Stimulated activated memory B cell treated with anti-CD40 and anti-IgM and Interleukin-4, amounts not matched to agents 10 μg/mL and 1 μg/mL and 100 μg/mL, for 72 hours (primary cell): ENCODE measurements around the gene DNMT3B.

Experiments
- ATAC-seq: fragments of 150-1000 bp; cut with Tn5 transposase; 2 replicates; pipeline ENCODE4 v1.10.0; 2021
- H3K27ac Mint-ChIP-seq: one replicate; pipeline ENCODE4 v1.8.0; 2022; ENCODE audit warnings: mild to moderate bottlenecking, mixed read lengths
- H3K27me3 Mint-ChIP-seq: one replicate; pipeline ENCODE4 v1.8.0; 2022; ENCODE audit warnings: mixed read lengths
- H3K36me3 Mint-ChIP-seq: one replicate; pipeline ENCODE4 v1.8.0; 2022; ENCODE audit warnings: mixed read lengths
- H3K4me1 Mint-ChIP-seq: one replicate; pipeline ENCODE4 v1.8.0; 2022; ENCODE audit warnings: mixed read lengths
- H3K4me3 Mint-ChIP-seq: one replicate; pipeline ENCODE4 v1.8.0; 2022; ENCODE audit warnings: mild to moderate bottlenecking, moderate library complexity, mixed read lengths
- H3K9me3 Mint-ChIP-seq: one replicate; pipeline ENCODE4 v1.8.0; 2022; ENCODE audit warnings: mixed read lengths

Gene DNMT3B

DNA sequence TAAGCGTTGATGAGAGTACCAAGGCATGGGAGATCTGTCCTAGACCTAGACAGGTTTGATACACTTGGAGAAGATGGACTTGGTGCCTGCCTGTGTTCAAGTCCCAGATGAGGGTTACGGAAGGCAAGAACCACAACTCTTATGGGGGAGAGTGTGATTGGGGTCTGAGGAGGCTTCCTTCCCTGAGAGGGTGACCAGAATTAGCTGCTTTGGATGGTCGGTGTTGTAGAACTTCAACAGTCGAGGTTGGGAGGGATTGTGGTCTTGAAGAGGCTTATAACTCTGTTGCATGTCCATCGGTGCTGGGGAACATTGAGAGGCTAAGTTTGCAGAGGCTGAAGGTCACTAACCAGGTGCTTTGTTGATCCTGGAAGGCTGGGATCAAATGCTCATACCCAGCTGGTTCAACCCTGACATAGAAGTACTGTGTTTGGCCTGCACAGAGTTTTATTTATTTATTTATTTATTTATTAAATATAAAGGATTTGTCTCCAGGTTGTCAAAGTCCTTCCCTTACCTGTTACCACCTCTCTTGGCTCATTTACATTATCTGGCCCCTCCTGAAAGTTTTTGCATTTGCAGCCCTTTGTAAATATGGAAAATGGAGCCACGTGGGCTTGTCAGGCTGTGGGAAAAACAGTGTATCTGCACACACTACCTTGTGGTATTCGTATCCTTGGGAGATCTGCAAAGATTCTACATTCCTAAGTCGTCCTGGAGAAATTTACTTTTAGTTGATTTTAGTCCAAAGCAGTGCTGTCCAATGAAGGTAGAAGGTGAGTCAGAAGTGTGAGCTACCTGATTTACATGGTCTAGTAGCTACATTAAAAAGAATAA lies 80.7 kb downstream of the DNMT3B start:
- H3K9me3 Mint-ChIP-seq: no peaks in the 10 kb centered on the region
- H3K36me3 Mint-ChIP-seq: peaks cover 73% of the 10 kb centered on the region

GRCh38 chr20:32845786-32846185 lies 83.6 kb downstream of the DNMT3B start:
- H3K9me3 Mint-ChIP-seq: no peaks in the 10 kb centered on the region
- ATAC-seq: no peak

More for the DNA sequence above, 80.7 kb downstream of the DNMT3B start:
- no peak overlapping the region for H3K27ac Mint-ChIP-seq
- no peaks in the 10 kb centered on the region for H3K27me3 Mint-ChIP-seq
- H3K4me3 Mint-ChIP-seq: no peak overlapping the region
- peaks cover 16% of the 10 kb centered on the region for H3K4me1 Mint-ChIP-seq
- no peak for ATAC-seq

DNA sequence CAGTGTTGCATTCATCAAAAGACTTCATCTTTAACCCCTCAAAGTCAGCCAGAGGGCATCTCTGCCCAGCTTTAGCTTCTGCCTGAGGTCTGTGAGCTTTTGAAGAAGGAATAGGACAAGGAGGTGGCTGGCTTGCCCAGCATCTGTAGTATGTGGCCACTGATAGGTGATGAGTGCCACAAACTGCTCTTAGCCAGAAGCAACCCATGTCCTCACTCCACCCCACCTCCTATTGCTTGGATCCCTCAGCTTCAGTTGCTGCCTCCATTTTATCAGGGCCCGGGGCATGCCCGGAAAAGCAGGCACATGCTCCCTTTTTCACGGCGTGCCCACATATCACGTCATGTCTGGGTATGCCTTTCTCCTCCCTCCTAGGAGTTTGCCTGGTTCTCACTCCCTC lies 84.7 kb downstream of the DNMT3B start:
- H3K27ac Mint-ChIP-seq: no peak overlapping the region
- no peak overlapping the region for H3K4me3 Mint-ChIP-seq
- no peak for ATAC-seq
- peaks cover 5% of the 10 kb centered on the region for H3K4me1 Mint-ChIP-seq
- no peaks in the 10 kb centered on the region for H3K9me3 Mint-ChIP-seq
- peaks cover 65% of the 10 kb centered on the region for H3K36me3 Mint-ChIP-seq
- no peaks in the 10 kb centered on the region for H3K27me3 Mint-ChIP-seq

More at GRCh38 chr20:32845786-32846185, 83.6 kb downstream of the DNMT3B start:
- Mint-ChIP-seq H3K4me3 (no peak overlapping the region), H3K27ac (no peak overlapping the region), H3K4me1 (peaks cover 5% of the 10 kb centered on the region), H3K27me3 (no peaks in the 10 kb centered on the region), H3K36me3 (peaks cover 75% of the 10 kb centered on the region)

DNA sequence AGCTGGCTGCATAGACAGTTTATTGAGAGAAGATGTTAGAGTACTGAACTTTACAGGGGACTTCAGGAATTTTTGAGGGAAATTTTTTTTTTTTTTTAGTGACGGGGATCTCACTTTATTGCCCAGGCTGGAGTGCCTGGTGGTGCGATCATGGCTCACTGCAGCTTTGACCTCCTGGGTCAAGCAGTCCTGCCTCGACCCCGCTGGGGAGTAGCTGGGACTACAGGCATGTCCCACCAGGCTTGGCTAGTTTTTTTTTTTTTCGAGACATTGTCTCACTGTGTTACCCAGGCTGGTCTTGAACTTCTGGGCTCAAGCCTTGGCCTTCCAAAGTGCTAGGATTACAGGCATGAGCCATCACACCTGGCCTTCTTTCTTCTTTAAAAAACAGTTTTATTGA lies 85.8 kb downstream of the DNMT3B start:
- H3K9me3 Mint-ChIP-seq: no peaks in the 10 kb centered on the region
- H3K27me3 Mint-ChIP-seq: no peaks in the 10 kb centered on the region
- no peak for ATAC-seq
- H3K36me3 Mint-ChIP-seq: peaks cover 55% of the 10 kb centered on the region
- peaks cover 5% of the 10 kb centered on the region for H3K4me1 Mint-ChIP-seq
- H3K27ac Mint-ChIP-seq: no peak overlapping the region
- H3K4me3 Mint-ChIP-seq: no peak overlapping the region

- H3K27ac Mint-ChIP-seq: no peak overlapping the region
- no peaks in the 10 kb centered on the region for H3K27me3 Mint-ChIP-seq
- ATAC-seq: no peak
- peaks cover 5% of the 10 kb centered on the region for H3K4me1 Mint-ChIP-seq
- no peaks in the 10 kb centered on the region for H3K9me3 Mint-ChIP-seq
- no peak overlapping the region for H3K4me3 Mint-ChIP-seq
- peaks cover 56% of the 10 kb centered on the region for H3K36me3 Mint-ChIP-seq
Measured at GRCh38 chr20:32848846-32849245, 86.7 kb downstream of the DNMT3B start.

GRCh38 chr20:32849577-32849976 lies 87.4 kb downstream of the DNMT3B start:
- Mint-ChIP-seq H3K36me3 (peaks cover 51% of the 10 kb centered on the region), H3K4me3 (no peak overlapping the region), H3K27ac (no peak overlapping the region), H3K9me3 (no peaks in the 10 kb centered on the region), H3K27me3 (no peaks in the 10 kb centered on the region), H3K4me1 (peaks cover 4% of the 10 kb centered on the region)
- no peak for ATAC-seq

DNA sequence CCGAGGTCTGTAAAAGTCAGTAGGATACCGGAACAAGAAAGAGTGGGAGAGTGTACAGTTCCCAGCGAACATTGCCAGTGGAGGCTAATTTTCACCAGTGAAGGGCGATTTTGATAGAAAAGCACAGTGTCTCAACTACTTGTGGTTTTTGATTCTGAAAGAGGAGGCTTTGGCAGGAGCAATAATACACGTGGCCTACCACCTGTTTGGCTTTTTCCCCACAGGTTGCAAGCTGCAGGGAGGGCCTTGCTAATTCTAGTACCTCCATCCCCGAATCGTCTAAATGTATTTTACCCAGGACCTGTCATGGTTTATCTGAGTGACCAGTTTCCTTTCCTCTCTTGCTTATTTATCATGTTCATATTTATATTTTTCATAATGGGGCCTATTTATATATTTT lies 93.2 kb downstream of the DNMT3B start:
- peaks cover 31% of the 10 kb centered on the region for H3K36me3 Mint-ChIP-seq
- H3K9me3 Mint-ChIP-seq: no peaks in the 10 kb centered on the region
- no peak overlapping the region for H3K27ac Mint-ChIP-seq
- no peak overlapping the region for H3K4me3 Mint-ChIP-seq
- H3K27me3 Mint-ChIP-seq: no peaks in the 10 kb centered on the region
- H3K4me1 Mint-ChIP-seq: peaks cover 5% of the 10 kb centered on the region
- no peak for ATAC-seq

DNA sequence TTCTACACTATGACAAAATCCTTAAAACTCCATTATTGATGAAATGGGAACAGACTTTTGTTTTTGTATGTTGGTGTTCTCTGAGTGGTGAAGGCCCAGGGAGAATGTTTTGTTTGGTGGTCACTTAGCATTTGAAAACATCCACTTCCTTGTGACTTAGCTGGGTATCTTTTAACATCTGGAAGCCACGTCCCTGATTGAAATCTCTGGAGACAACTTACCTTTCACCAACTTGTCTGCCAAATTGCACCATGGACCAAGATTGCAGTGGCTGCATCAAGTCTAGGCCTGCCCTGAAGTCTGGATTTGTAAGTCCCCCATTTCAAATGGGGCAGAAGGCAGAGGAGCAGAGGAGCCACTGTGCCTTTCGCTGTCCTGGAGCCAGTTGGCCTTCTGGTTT lies 96.0 kb downstream of the DNMT3B start:
- Mint-ChIP-seq H3K27me3 (no peaks in the 10 kb centered on the region), H3K9me3 (no peaks in the 10 kb centered on the region), H3K36me3 (peaks cover 36% of the 10 kb centered on the region), H3K4me1 (peaks cover 5% of the 10 kb centered on the region), H3K4me3 (no peak overlapping the region), H3K27ac (no peak overlapping the region)
- no peak for ATAC-seq
